Ectodermal cell (in vitro differentiated cells): ENCODE measurements around the gene FBXO3.

Experiments
- H3K27ac ChIP-seq: 2 replicates; pipeline ENCODE4 v1.7.0; 2013; ENCODE audit warnings: mild to moderate bottlenecking, low read depth, low read length; ENCODE audit not compliant: insufficient read depth, poor library complexity, severe bottlenecking
- H3K27me3 ChIP-seq: 2 replicates; pipeline ENCODE4 v1.7.0; 2013; ENCODE audit warnings: mild to moderate bottlenecking, low read length; ENCODE audit not compliant: insufficient read depth, control insufficient read depth, poor library complexity, severe bottlenecking
- H3K36me3 ChIP-seq: one replicate; pipeline ENCODE4 v1.7.0; 2013; ENCODE audit warnings: low read length; ENCODE audit not compliant: control insufficient read depth, insufficient read depth
- H3K4me1 ChIP-seq: one replicate; pipeline ENCODE4 v1.7.0; 2013; ENCODE audit warnings: low read length; ENCODE audit not compliant: control insufficient read depth, insufficient read depth
- H3K4me3 ChIP-seq: 2 replicates; pipeline ENCODE4 v1.7.0; 2013; ENCODE audit warnings: low read depth, low read length, control low read depth; ENCODE audit not compliant: insufficient read depth
- H3K9me3 ChIP-seq: 2 replicates; pipeline ENCODE4 v1.7.0; 2013; ENCODE audit warnings: mild to moderate bottlenecking, low read length, moderate library complexity; ENCODE audit not compliant: control insufficient read depth
- WGBS, 2 experiments: methylation state at CpG; one replicate each; pipeline ENCODE4 v1.1.7; 2013; ENCODE audit warnings: missing lambda C conversion rate in 2 of 2; 5-methylcytosine and 5-hydroxymethylcytosine counted together

The FBXO3 gene

DNA sequence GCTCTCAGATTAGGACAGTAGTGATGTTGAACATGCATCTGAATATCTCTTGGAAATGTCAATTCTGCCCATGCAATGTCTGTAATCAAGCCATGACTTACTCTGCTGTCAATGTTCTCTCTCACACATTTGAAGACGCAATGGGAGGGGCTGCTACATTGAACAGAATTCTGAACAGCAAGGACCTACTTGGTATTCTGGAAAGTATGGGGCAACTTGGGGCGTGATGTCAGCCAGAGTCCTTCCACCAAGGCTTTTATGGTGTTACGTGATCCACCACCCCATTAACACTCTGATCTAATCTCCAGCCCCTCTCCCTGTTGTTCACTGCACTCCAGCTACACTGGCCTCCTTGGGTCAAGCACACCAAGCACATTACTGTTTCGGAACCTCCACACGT, 31.0 kb downstream of the FBXO3 start:
- H3K4me1 ChIP-seq = no peaks in the 10 kb centered on the region
- WGBS, 2 experiments = 91 to 94% methylated on average over 5 of the region's 5 CpGs
- no peaks in the 10 kb centered on the region for H3K27me3 ChIP-seq
- H3K27ac ChIP-seq = no peak overlapping the region
- no peak overlapping the region for H3K4me3 ChIP-seq
- no peaks in the 10 kb centered on the region for H3K36me3 ChIP-seq
- no peaks in the 10 kb centered on the region for H3K9me3 ChIP-seq

DNA sequence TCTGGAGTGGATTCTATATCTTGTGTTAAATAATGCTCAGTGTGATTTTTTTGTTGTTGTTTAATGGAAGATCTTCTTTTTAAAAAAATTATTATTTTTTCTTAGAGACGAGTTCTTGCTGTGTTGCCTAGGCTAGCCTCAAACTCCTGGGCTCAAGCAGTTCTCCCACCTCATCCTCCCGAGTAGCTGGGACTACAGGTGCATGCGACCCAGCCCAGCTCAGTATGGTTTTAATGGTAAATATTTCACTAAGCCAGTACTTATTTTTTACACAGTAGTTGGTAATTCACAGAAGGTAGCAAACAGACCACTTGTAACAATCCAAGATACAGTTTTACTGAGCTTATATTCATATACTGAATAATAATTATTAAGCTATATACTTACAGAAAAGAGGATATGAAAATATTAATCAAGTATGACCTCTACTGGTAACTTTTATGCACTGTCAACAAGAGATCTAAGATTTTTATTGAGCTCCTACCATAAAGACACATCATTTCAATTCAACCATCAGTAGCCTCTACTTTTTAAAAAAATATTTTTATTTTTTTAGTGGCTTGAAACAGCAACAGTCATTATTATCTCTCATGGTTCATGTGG, 32.0 kb downstream of the FBXO3 start:
- Histone ChIP-seq H3K27me3 (no peaks in the 10 kb centered on the region), H3K4me1 (no peaks in the 10 kb centered on the region), H3K9me3 (no peaks in the 10 kb centered on the region), H3K27ac (no peak overlapping the region), H3K4me3 (no peak overlapping the region), H3K36me3 (no peaks in the 10 kb centered on the region)
- 100% methylated on average over 2 to 3 of the region's 3 CpGs for WGBS, 2 experiments

DNA sequence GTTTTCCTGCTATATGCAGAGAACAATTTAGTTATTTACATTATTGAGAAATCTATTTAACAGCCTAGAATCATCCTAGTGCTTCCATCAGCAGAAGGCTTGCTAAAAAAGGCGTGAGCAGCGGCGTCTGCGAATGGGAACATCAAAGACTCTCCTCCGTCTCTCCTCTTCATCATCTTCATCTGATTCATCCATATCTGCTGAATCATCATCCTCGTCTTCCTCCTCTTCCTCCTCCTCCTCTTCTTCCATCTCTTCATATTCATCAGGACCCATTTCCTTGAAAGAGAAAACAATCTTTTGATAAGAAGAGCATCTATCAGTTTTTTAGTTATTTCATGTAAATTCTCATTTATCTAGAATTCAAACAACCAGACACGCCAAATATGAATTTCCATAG, 32.5 kb downstream of the FBXO3 start:
- H3K36me3 ChIP-seq = no peaks in the 10 kb centered on the region
- H3K9me3 ChIP-seq = no peaks in the 10 kb centered on the region
- H3K4me1 ChIP-seq = peaks cover 4% of the 10 kb centered on the region
- 94 to 95% methylated on average over 7 of the region's 7 CpGs for WGBS, 2 experiments
- no peaks in the 10 kb centered on the region for H3K27me3 ChIP-seq
- H3K27ac ChIP-seq = no peak overlapping the region
- H3K4me3 ChIP-seq = no peak overlapping the region

DNA sequence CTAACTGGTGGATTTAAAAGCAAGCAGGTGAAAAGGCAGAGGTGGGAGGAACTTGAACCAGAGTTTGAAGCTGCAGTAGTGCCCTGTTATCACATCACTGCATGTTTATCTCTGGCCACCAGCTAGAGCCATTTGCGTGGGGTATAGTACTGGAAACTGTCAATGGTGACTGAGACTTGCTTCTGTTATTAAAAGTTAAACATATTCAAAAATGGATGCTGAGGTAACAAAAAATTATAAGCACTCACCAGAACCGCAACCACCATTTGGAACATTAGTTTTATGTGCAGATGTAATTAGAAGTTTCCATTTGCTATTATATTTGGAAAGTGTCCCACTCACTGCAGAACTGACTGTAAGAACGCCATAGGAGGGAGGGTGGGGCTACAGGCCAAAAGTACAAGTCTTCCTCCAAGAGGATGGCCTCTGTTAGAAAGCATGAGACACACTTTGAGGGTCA, 36.9 kb downstream of the FBXO3 start:
- Histone ChIP-seq H3K36me3 (no peaks in the 10 kb centered on the region), H3K27ac (no peak overlapping the region), H3K4me1 (peaks cover 18% of the 10 kb centered on the region), H3K9me3 (no peaks in the 10 kb centered on the region), H3K4me3 (no peak overlapping the region), H3K27me3 (peaks cover 16% of the 10 kb centered on the region)
- 91 to 93% methylated on average over 3 of the region's 3 CpGs for WGBS, 2 experiments

DNA sequence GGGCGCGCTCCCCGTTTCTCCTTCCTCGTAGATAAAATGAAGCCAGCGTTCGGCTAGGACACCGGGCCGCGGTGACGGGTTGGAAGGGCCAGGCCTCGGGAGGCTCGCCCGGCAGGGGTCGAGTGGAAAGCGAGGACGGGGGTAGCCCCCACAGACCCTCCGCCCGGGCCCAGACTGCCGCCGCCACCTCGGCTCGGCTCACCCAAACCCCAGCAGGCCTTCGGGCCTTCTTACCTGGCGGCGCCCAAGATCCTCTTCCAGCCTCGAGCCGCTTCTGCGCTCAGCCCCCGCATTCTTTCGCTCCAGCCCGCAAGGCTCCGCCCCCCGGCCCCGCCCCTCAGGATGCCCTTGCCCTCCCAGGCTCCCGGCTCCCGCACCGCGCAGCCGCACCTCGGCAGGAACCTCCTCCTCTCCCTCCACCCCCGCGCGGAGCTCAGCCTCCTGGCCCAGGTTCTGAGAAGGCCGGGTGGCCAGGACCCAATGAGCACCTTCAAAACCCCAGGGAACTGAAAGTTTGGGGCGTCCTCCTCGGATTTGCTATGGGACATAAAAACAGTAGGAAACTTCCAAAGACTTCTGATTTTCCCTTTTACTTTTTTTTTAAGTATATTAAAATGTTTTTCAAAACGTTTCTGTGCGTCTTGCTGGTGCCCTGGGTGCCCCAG, 38.0 kb downstream of the FBXO3 start, which contains the start of gene CD59:
TSS of gene CD59 (minus strand) at position 276 of the 665 bp plus-strand sequence. CDS start 13,978 bp downstream, outside the sequence.
- Histone ChIP-seq H3K27me3 (peaks cover 16% of the 10 kb centered on the region), H3K4me1 (peaks cover 18% of the 10 kb centered on the region), H3K9me3 (no peaks in the 10 kb centered on the region), H3K27ac (no peak within 1 kb of the TSS), H3K36me3 (no peaks in the 10 kb centered on the region), H3K4me3 (peak within 1 kb of the TSS; percentile 74)
- WGBS, 2 experiments = 1 to 2% methylated on average over 48 of the region's 48 CpGs

DNA sequence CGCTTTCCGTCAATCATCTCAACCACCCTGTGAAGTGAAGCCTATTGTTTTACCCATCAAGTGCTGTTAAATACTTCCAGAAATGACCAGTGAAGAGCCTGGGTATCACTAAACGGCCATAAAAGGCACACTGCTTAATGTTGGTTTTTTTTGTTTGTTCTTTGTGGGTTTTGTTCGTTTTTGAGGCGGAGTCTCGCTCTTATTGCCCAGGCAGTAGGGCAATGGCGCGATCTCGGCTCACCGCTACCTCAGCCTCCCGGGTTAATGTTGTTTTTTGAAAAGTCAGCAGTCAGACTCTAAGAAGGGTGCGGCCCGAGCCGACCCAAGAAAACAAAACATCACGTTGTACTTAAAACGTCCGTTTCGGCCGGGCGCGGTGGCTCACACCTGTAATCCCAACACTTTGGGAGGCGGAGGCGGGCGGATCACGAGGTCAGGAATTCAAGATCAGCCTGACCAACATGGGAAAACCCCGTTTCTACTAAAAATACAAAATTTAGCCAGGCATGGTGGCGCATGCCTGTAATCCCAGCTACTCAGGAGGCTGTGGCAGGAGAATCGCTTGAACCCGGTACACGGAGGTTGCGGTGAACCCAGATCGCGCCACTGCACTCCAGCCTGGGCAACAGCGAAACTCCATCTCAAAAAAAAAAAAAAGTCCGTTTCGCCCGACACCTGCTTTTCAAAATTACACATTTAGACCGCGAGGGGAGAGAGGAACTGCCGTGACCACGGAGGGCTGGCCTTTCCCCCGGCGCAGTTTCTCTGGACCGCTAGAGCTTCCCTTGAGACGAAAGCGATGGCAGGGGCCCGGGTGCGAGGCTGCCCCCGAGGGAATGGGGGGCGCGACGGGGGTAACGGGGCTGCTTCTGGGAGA, 38.8 kb downstream of the FBXO3 start:
- Histone ChIP-seq H3K9me3 (no peaks in the 10 kb centered on the region), H3K4me3 (peak overlapping the region; percentile 74), H3K27me3 (peaks cover 16% of the 10 kb centered on the region), H3K36me3 (no peaks in the 10 kb centered on the region), H3K27ac (no peak overlapping the region), H3K4me1 (peaks cover 18% of the 10 kb centered on the region)
- 5 to 6% methylated on average over 53 of the region's 53 CpGs for WGBS, 2 experiments

DNA sequence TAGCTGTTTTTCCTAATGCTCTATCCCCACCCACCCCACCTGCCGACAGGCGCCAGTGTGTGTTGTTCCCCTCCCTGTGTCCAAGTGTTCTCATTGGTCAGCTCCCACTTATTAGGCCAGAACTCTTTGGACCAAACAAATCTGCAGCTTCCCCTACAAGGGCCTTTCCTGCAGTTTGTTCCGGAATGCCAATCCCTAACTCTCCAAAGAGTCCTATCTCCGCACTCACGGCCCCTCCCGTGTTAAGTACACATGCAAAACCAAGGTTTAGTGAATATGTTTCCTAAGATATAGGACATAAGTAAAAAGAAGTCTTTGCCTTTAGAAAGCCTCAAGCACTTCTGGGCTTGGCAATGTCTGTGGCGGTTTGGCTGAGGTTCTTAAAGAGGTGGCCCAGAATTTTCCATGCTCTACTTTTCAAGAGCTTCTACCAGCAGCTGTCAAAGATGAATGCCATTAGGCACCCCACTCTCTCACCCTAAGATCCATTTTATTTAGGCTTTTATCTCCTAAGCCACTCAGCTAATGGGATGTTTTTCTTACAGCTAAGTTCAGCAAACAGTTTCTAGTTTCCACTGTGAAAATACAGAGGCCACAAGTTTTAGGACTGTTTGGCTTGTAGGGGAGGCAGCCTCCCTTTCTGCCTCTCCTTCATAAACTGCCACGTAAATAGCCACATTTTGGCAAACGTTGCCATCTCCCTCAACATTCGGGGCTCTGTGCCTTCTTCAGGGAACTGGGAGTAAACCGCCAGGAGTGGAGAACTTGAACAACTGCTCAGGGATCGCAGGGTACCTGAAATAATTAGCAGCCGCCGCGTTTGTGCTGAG, 39.7 kb downstream of the FBXO3 start:
- Histone ChIP-seq H3K4me3 (peak overlapping the region; percentile 74), H3K36me3 (no peaks in the 10 kb centered on the region), H3K9me3 (no peaks in the 10 kb centered on the region), H3K27ac (no peak overlapping the region), H3K27me3 (peaks cover 16% of the 10 kb centered on the region), H3K4me1 (peaks cover 18% of the 10 kb centered on the region)
- WGBS, 2 experiments = 68 to 72% methylated on average over 15 of the region's 15 CpGs

DNA sequence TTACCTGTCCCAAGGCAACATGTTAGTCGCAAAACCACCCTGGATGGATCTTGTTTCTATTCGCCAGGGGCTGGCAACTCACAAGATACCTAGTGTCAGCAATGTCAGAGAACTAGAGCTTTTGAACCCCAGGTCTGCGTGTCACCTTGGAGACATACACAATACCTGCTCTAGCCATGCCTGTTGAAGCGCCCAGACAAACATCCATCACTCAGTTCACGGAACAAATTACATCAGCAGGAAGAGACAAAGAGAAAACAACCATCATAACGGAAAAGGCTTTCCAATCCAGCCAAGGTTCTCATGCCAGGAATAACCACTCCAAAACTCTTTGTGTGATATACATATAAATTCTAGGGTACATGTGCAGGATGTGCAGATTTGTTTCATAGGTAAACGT, 40.3 kb downstream of the FBXO3 start:
- 92 to 95% methylated on average over 7 of the region's 7 CpGs for WGBS, 2 experiments
- H3K27me3 ChIP-seq = peaks cover 16% of the 10 kb centered on the region
- no peaks in the 10 kb centered on the region for H3K9me3 ChIP-seq
- no peak overlapping the region for H3K4me3 ChIP-seq
- no peak overlapping the region for H3K27ac ChIP-seq
- no peaks in the 10 kb centered on the region for H3K36me3 ChIP-seq
- H3K4me1 ChIP-seq = peaks cover 18% of the 10 kb centered on the region

DNA sequence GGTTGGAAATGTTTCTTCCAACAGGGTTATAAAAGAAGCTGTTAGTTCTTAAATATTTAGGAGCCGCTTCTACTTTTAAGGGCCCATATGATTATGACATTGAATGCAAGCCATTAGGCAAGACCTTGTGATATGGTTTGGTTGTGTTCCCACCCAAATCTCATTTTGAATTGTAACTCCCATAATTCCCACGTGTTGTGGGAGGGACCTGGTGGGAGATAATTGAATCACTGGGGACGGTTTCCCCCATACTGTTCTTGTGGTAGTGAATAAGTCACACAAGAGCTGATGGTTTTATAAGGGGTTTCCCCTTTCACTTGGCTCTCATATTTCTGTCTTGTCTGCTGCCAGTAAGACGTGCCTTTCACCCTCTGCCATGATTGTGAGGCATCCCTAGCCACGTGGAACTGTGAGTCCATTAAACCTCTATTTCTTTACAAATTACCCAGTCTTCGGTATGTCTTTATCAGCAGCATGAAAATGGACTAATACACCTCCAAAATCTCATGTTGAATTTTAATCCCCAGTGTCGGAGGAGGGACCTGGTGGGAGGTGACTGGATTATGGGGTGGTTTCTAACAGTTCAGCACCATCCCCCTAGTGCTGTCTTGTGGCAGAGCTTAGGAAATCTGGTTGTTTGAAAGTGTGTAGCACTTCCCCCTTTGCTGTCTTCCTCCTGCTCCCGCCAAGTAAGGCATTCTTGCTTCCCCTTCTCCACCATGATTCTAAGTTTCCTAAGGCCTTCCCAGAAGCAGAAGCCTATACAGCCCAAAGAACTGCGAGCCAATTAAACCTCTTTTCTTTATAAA, 42.4 kb downstream of the FBXO3 start:
- H3K4me3 ChIP-seq = no peak overlapping the region
- WGBS, 2 experiments = 86 to 90% methylated on average over 8 to 9 of the region's 9 CpGs
- H3K27me3 ChIP-seq = peaks cover 16% of the 10 kb centered on the region
- no peaks in the 10 kb centered on the region for H3K9me3 ChIP-seq
- H3K36me3 ChIP-seq = no peaks in the 10 kb centered on the region
- peaks cover 15% of the 10 kb centered on the region for H3K4me1 ChIP-seq
- no peak overlapping the region for H3K27ac ChIP-seq
